Neural progenitor cell (in vitro differentiated cells): Measurements from ENCODE around the gene MYH6. TPM values are rescaled to one million over a fixed set of nuclear protein-coding genes. Genes with fewer than 3 reads are reported as not detected.
A peak's percentile ranks its signal among the peaks of the same experiment; 100 is the strongest.

Experiments used
- DNase-seq: peaks from one replicate; pipeline ENCODE4 v3.0.0-alpha.2; 2016; ENCODE audit warnings: low spot score
- H2AFZ ChIP-seq: fragments of 200-600 bp; sonication (generic); replicated peaks from 2 replicates; pipeline ENCODE4 v1.6.1; 2016; ENCODE audit warnings: antibody characterized with exemption
- H3F3A ChIP-seq: fragments of 200-600 bp; sonication (generic); 2 replicates; pipeline ENCODE4 v1.6.1; 2016; ENCODE audit warnings: antibody characterized with exemption, low read depth
- H3K27ac ChIP-seq: fragments of 200-600 bp; sonication (generic); 2 replicates; pipeline ENCODE4 v1.5.1; 2016; ENCODE audit warnings: mild to moderate bottlenecking
- H3K27me3 ChIP-seq: fragments of 200-600 bp; sonication (generic); 2 replicates; pipeline ENCODE4 v1.6.1; 2016; ENCODE audit warnings: mild to moderate bottlenecking, moderate library complexity
- H3K36me3 ChIP-seq: fragments of 200-600 bp; sonication (generic); 2 replicates; pipeline ENCODE4 v1.5.1; 2016
- H3K4me1 ChIP-seq: fragments of 200-600 bp; sonication (generic); 2 replicates; pipeline ENCODE4 v1.6.1; 2016; ENCODE audit warnings: mixed run types
- H3K4me2 ChIP-seq: fragments of 200-600 bp; sonication (generic); 2 replicates; pipeline ENCODE4 v1.6.1; 2016
- H3K4me3 ChIP-seq: fragments of 200-600 bp; sonication (generic); 2 replicates; pipeline ENCODE4 v1.5.1; 2016
- H3K79me2 ChIP-seq: fragments of 200-600 bp; sonication (generic); 2 replicates; pipeline ENCODE4 v1.6.1; 2016; ENCODE audit warnings: low read depth
- H3K9ac ChIP-seq: fragments of 200-600 bp; sonication (generic); 2 replicates; pipeline ENCODE4 v1.6.1; 2016
- H3K9me3 ChIP-seq: fragments of 200-600 bp; sonication (generic); 2 replicates; pipeline ENCODE4 v1.5.1; 2016; ENCODE audit warnings: low read depth
- H4K20me1 ChIP-seq: fragments of 200-600 bp; sonication (generic); 2 replicates; pipeline ENCODE4 v1.6.1; 2016; ENCODE audit warnings: low read depth
- H3K27ac Mint-ChIP-seq: 3 replicates; pipeline ENCODE4 v1.8.0; 2021; ENCODE audit warnings: mixed read lengths
- H3K27me3 Mint-ChIP-seq: 2 replicates; pipeline ENCODE4 v1.8.0; 2022; ENCODE audit warnings: low read depth, mild to moderate bottlenecking, inconsistent platforms, moderate library complexity, mixed read lengths; ENCODE audit not compliant: insufficient read depth
- H3K36me3 Mint-ChIP-seq: 3 replicates; pipeline ENCODE4 v1.8.0; 2021; ENCODE audit warnings: mixed read lengths
- H3K4me1 Mint-ChIP-seq: 3 replicates; pipeline ENCODE4 v1.8.0; 2021; ENCODE audit warnings: mixed read lengths
- H3K4me3 Mint-ChIP-seq: 3 replicates; pipeline ENCODE4 v1.8.0; 2021; ENCODE audit warnings: mild to moderate bottlenecking, moderate library complexity, mixed read lengths
- H3K9me3 Mint-ChIP-seq: 3 replicates; pipeline ENCODE4 v1.8.0; 2020; ENCODE audit warnings: mixed read lengths
- EZH2 ChIP-seq: fragments of 200-600 bp; sonication (generic); IDR thresholded peaks from 2 replicates; pipeline ENCODE4 v1.6.1; 2017; ENCODE audit warnings: antibody characterized with exemption, mild to moderate bottlenecking, moderate library complexity
- EZH2phosphoT487 ChIP-seq: fragments of 200-600 bp; sonication (generic); IDR thresholded peaks from 2 replicates; pipeline ENCODE4 v1.6.1; 2017; ENCODE audit warnings: antibody characterized with exemption
- total RNA-seq: library from RNA; depleted of rRNA; stranded (reverse); fragments of >200 nt; gene quantifications from 2 replicates; pipeline ENCODE4 v1.2.3, GENCODE V29; 2015; ENCODE audit warnings: low replicate concordance
- TF ChIP-seq, protein P1 (sequence below): fragments of 200-600 bp; sonication (generic); IDR thresholded peaks from 2 replicates; pipeline ENCODE4 v1.5.1; 2017; ENCODE audit warnings: antibody characterized with exemption, mild to moderate bottlenecking

Gene MYH6
- total RNA-seq, 1 donor from 2014 or later = not detected

DNA sequence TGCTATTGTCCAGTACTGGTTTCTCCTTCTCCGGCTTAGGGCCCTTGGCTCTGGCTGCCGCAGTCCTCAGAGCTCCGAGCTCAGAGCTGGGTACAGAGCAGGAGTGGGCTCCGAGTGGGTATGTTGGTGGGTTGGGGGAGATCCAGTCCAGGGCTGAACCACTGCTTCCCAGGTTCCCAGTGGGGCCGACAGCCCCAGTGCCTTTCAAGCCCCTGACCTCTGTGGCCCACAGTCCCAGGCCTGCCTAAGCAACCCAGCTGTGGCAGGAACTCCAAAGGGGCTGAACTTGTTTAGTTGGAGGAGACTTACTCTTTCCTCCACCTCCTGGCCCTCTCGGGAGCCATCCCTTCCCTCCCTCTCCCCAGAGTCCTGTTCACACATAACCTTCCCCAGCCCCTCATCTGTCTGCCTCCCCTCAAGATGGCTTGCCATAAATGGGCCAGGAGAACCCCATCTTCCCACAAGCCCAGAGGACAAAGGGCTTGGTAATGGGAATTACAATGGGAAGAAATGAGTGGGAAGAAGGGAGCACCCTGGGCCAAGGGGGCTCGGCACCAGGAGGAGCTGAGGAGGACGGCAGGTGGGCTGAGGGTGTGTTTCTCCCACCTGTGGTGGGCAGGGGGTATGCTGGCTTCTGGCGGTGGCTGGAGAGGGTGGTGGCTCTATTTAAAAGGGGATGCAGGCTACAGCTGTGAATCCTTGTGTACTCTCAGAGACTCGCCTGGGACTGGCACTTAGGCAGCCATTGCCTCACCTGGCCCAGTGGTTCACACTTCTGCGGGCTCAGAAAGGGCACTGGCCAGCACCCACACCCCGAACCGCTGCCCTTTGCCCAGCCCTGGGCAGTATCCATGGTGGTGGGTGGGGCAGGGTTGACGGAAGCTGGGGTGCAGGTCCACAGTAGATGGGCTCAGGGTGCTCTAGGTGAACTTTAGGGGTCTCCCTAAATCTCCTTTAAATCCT lies 3.8 kb upstream of the MYH6 start:
- H3F3A ChIP-seq = no peaks in the 10 kb centered on the region
- H3K9me3 ChIP-seq = no peaks in the 10 kb centered on the region
- Mint-ChIP-seq H3K36me3 (no peaks in the 10 kb centered on the region), H3K27me3 (peaks cover 8% of the 10 kb centered on the region), H3K4me1 (peaks cover 15% of the 10 kb centered on the region), H3K9me3 (no peaks in the 10 kb centered on the region), H3K4me3 (no peak overlapping the region), H3K27ac (peak overlapping the region; percentile 62)
- no peaks in the 10 kb centered on the region for H3K36me3 ChIP-seq
- no peak overlapping the region for H3K9ac ChIP-seq
- no peaks in the 10 kb centered on the region for H3K27me3 ChIP-seq
- H3K4me3 ChIP-seq = no peak overlapping the region
- TF ChIP-seq, protein P1, sequence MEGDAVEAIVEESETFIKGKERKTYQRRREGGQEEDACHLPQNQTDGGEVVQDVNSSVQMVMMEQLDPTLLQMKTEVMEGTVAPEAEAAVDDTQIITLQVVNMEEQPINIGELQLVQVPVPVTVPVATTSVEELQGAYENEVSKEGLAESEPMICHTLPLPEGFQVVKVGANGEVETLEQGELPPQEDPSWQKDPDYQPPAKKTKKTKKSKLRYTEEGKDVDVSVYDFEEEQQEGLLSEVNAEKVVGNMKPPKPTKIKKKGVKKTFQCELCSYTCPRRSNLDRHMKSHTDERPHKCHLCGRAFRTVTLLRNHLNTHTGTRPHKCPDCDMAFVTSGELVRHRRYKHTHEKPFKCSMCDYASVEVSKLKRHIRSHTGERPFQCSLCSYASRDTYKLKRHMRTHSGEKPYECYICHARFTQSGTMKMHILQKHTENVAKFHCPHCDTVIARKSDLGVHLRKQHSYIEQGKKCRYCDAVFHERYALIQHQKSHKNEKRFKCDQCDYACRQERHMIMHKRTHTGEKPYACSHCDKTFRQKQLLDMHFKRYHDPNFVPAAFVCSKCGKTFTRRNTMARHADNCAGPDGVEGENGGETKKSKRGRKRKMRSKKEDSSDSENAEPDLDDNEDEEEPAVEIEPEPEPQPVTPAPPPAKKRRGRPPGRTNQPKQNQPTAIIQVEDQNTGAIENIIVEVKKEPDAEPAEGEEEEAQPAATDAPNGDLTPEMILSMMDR = no peak
- TF ChIP-seq EZH2phosphoT487 (no peak), EZH2 (no peak)
- H3K4me2 ChIP-seq = no peak overlapping the region
- H3K79me2 ChIP-seq = no peaks in the 10 kb centered on the region
- DNase-seq = no peak
- no peak overlapping the region for H3K27ac ChIP-seq
- no peaks in the 10 kb centered on the region for H4K20me1 ChIP-seq
- H2AFZ ChIP-seq = no peak overlapping the region
- no peaks in the 10 kb centered on the region for H3K4me1 ChIP-seq

- H3K27ac Mint-ChIP-seq = no peak overlapping the region
- peaks cover 11% of the 10 kb centered on the region for H3K4me1 Mint-ChIP-seq
- Histone ChIP-seq H3K27ac (no peak overlapping the region), H3F3A (no peaks in the 10 kb centered on the region), H3K9ac (no peak overlapping the region), H2AFZ (no peak overlapping the region), H4K20me1 (no peaks in the 10 kb centered on the region), H3K9me3 (no peaks in the 10 kb centered on the region), H3K4me3 (no peak overlapping the region), H3K4me2 (no peak overlapping the region), H3K79me2 (no peaks in the 10 kb centered on the region), H3K36me3 (no peaks in the 10 kb centered on the region), H3K4me1 (no peaks in the 10 kb centered on the region), H3K27me3 (no peaks in the 10 kb centered on the region)
- peaks cover 4% of the 10 kb centered on the region for H3K27me3 Mint-ChIP-seq
- no peaks in the 10 kb centered on the region for H3K36me3 Mint-ChIP-seq
- H3K4me3 Mint-ChIP-seq = no peak overlapping the region
- DNase-seq = no peak
- no peaks in the 10 kb centered on the region for H3K9me3 Mint-ChIP-seq
- TF ChIP-seq EZH2phosphoT487 (no peak), EZH2 (no peak)
- TF ChIP-seq, protein P1 = no peak
These were observed 2.0 kb upstream of the MYH6 start for GRCh38 chr14:23409966-23410635.

DNA sequence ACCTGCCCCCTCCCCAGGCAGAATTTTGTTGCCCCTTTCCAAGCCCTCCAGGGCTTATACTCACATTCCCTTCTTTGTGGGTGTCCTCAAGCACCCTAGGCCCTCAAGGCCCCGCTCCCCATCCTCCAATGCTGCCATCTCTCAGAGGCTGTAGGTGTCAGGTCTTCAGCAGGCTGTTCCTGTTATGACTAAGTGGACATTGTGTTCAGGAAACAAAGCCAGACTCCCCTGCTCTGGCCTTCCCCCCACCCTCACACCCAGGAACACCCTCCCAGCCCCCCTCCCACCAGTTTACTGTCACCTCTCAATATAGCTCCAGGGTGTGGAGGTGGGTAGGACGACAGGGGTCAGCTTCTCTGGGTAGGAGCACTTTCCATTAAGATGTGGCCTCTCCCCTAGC lies 1.4 kb upstream of the MYH6 start:
- DNase-seq = no peak
- no peak overlapping the region for H3K4me2 ChIP-seq
- no peaks in the 10 kb centered on the region for H3K4me1 ChIP-seq
- H3K27ac ChIP-seq = no peak overlapping the region
- H3F3A ChIP-seq = no peaks in the 10 kb centered on the region
- H3K9ac ChIP-seq = no peak overlapping the region
- no peaks in the 10 kb centered on the region for H4K20me1 ChIP-seq
- H3K27me3 Mint-ChIP-seq = peaks cover 4% of the 10 kb centered on the region
- H3K27ac Mint-ChIP-seq = no peak overlapping the region
- H3K4me3 ChIP-seq = no peak overlapping the region
- no peaks in the 10 kb centered on the region for H3K36me3 Mint-ChIP-seq
- no peaks in the 10 kb centered on the region for H3K9me3 Mint-ChIP-seq
- no peaks in the 10 kb centered on the region for H3K9me3 ChIP-seq
- H3K4me3 Mint-ChIP-seq = no peak overlapping the region
- no peaks in the 10 kb centered on the region for H3K79me2 ChIP-seq
- H3K27me3 ChIP-seq = no peaks in the 10 kb centered on the region
- no peaks in the 10 kb centered on the region for H3K36me3 ChIP-seq
- no peak overlapping the region for H2AFZ ChIP-seq
- H3K4me1 Mint-ChIP-seq = peaks cover 11% of the 10 kb centered on the region
- TF ChIP-seq EZH2 = no peak
- no peak for TF ChIP-seq EZH2phosphoT487
- TF ChIP-seq, protein P1 = no peak
